ENCODE measurements around the gene THRB.

DNA sequence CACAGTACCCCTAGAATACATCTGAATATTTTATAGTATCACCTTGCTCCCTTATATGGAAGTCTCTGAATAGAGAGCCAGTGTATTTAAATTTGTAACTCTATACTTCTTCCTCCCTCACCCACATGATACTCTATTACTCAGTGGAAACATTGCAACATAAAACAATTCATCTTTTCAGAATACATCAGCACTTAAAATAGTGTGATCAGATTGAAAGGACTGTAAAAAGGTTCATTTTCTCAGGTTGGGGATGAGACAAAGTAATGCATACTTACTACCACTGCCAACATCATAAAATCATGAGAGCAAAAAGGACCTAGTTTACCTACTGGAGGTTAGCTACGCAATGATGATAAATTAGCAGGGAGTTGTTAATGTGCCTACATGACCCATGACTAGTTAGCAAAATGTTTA lies 13.8 kb upstream of the THRB start:
- TF ChIP-seq, protein P1, sequence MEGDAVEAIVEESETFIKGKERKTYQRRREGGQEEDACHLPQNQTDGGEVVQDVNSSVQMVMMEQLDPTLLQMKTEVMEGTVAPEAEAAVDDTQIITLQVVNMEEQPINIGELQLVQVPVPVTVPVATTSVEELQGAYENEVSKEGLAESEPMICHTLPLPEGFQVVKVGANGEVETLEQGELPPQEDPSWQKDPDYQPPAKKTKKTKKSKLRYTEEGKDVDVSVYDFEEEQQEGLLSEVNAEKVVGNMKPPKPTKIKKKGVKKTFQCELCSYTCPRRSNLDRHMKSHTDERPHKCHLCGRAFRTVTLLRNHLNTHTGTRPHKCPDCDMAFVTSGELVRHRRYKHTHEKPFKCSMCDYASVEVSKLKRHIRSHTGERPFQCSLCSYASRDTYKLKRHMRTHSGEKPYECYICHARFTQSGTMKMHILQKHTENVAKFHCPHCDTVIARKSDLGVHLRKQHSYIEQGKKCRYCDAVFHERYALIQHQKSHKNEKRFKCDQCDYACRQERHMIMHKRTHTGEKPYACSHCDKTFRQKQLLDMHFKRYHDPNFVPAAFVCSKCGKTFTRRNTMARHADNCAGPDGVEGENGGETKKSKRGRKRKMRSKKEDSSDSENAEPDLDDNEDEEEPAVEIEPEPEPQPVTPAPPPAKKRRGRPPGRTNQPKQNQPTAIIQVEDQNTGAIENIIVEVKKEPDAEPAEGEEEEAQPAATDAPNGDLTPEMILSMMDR (IDR thresholded peaks at IDR 0.05), result no peak
- TF ChIP-seq EP300 (IDR thresholded peaks at IDR 0.05), result no peak
